GM12878 (cell line): Measurements from ENCODE around the gene ME1. TPM values are rescaled to one million over a fixed set of nuclear protein-coding genes. Genes with fewer than 3 reads are reported as not detected.
"Not testable (repeated sequence)": the region's sequence is repeated elsewhere in the genome, so short reads cannot be mapped to it uniquely, and the experiment has no call there.

Source experiments
- ATAC-seq: fragments of 200-7000 bp; cut with Tn5 transposase; 3 replicates; pipeline ENCODE4 v1.9.1; 2020; ENCODE audit warnings: mild to moderate bottlenecking, moderate library complexity
- BruUV-seq: library from RNA; stranded (reverse); fragments of 400-500 nt; replicated peaks from 2 replicates; lab custom pipeline; 2021; lab: Mats Ljungman, UMichigan
- CTCF ChIA-PET: fragments of 300-600 bp; sonication (Branson Sonifier 250); formaldehyde crosslinking; extraction: SDS; loops from one replicate; lab custom pipeline; 2021; ENCODE audit warnings: inconsistent platforms; lab: Yijun Ruan, JAX
- POLR2A ChIA-PET: fragments of 350-600 bp; formaldehyde crosslinking; extraction: SDS; loops from one replicate; lab custom pipeline; 2021; ENCODE audit warnings: inconsistent platforms; lab: Charles Lee
- RAD21 ChIA-PET: fragments of 300-600 bp; sonication (Branson Sonifier 250); formaldehyde crosslinking; loops from one replicate; lab custom pipeline; 2023; ENCODE audit warnings: antibody characterized with exemption; ENCODE audit not compliant: unreplicated experiment; lab: Charles Lee
- SMC1A ChIA-PET: fragments of 300-600 bp; sonication (Branson Sonifier 250); formaldehyde crosslinking; loops from one replicate; lab custom pipeline; 2023; ENCODE audit not compliant: unreplicated experiment, uncharacterized antibody; lab: Charles Lee
- DNase-seq: peaks from one replicate; pipeline ENCODE4 v3.0.0-alpha.2; 2011; ENCODE audit warnings: low read depth, low spot score
- FAIRE-seq: peaks from 3 replicates; lab custom pipeline; 2011; peaks lifted over from hg19 to GRCh38; lab: Jason Lieb, UNC
- H2AFZ ChIP-seq: 2 replicates; pipeline ENCODE4 v1.6.0; 2011; ENCODE audit warnings: low read depth, low read length, control low read depth; ENCODE audit not compliant: control insufficient read depth
- H3K27ac ChIP-seq: 2 replicates; pipeline ENCODE4 v1.5.1; 2011; ENCODE audit warnings: control low read depth; ENCODE audit not compliant: control insufficient read depth, insufficient read depth
- H3K27me3 ChIP-seq, 2 experiments: replicated peaks in 1 of 2; 2 replicates each; pipeline versions ENCODE4 v1.6.0 to v1.6.1; 2011; ENCODE audit warnings: low read length in 1 of 2; ENCODE audit not compliant: control insufficient read depth in 2 of 2, insufficient read depth in 2 of 2
- H3K36me3 ChIP-seq, 2 experiments: 2 replicates each; pipeline ENCODE4 v1.5.1; 2011; ENCODE audit warnings: low read length in 1 of 2; ENCODE audit not compliant: control insufficient read depth in 2 of 2, insufficient read depth in 2 of 2
- H3K4me1 ChIP-seq: 2 replicates; pipeline ENCODE4 v1.6.1; 2011; ENCODE audit warnings: mild to moderate bottlenecking, low read length, moderate library complexity, mixed read lengths; ENCODE audit not compliant: control insufficient read depth, insufficient read depth
- H3K4me2 ChIP-seq: 2 replicates; pipeline ENCODE4 v1.6.0; 2011; ENCODE audit warnings: control low read depth; ENCODE audit not compliant: control insufficient read depth, insufficient read depth
- H3K4me3 ChIP-seq: fragments of 200-600 bp; sonication (generic); 2 replicates; pipeline ENCODE4 v1.5.1; 2016
- H3K79me2 ChIP-seq: 2 replicates; pipeline ENCODE4 v1.6.0; 2011; ENCODE audit warnings: low read length; ENCODE audit not compliant: control insufficient read depth, insufficient read depth
- H3K9ac ChIP-seq: 2 replicates; pipeline ENCODE4 v1.8.0; 2011; ENCODE audit warnings: low read length, control low read depth, mixed read lengths; ENCODE audit not compliant: control insufficient read depth, insufficient read depth
- H3K9me3 ChIP-seq: replicated peaks from 3 replicates; pipeline ENCODE4 v1.5.1; 2011; ENCODE audit warnings: mild to moderate bottlenecking, low read length; ENCODE audit not compliant: control insufficient read depth, insufficient read depth
- H4K20me1 ChIP-seq: 2 replicates; pipeline ENCODE4 v1.6.0; 2011; ENCODE audit not compliant: control insufficient read depth, insufficient read depth
- EED ChIP-seq: sonication (generic); IDR thresholded peaks from 2 replicates; pipeline ENCODE4 v1.6.1; 2016; ENCODE audit warnings: antibody characterized with exemption, low read depth
- HDAC2 ChIP-seq: fragments of 200-600 bp; sonication (generic); IDR thresholded peaks from 2 replicates; pipeline ENCODE4 v1.6.1; 2017
- HDGF ChIP-seq: fragments of 450-650 bp; IDR thresholded peaks from 2 replicates; pipeline ENCODE4 v1.6.1; 2016; ENCODE audit warnings: antibody characterized with exemption
- HSF1 ChIP-seq: fragments of 150-350 bp; IDR thresholded peaks from 2 replicates; pipeline ENCODE4 v1.6.1; 2014; ENCODE audit warnings: mild to moderate bottlenecking, low read depth, low read length
- KLF5 ChIP-seq: fragments of 450-650 bp; IDR thresholded peaks from 2 replicates; pipeline ENCODE4 v1.6.1; 2014; ENCODE audit warnings: mild to moderate bottlenecking; ENCODE audit not compliant: partially characterized antibody
- NFXL1 ChIP-seq: fragments of 450-650 bp; IDR thresholded peaks from 2 replicates; pipeline ENCODE4 v1.6.1; 2017; ENCODE audit warnings: antibody characterized with exemption, mild to moderate bottlenecking, borderline replicate concordance
- SMARCA5 ChIP-seq: fragments of 450-650 bp; IDR thresholded peaks from 2 replicates; pipeline ENCODE4 v1.6.1; 2017; ENCODE audit warnings: mild to moderate bottlenecking
- SP1 ChIP-seq: IDR thresholded peaks from one replicate; pipeline ENCODE4 v1.6.1; 2011; ENCODE audit warnings: low read depth, low read length
- STAT1 ChIP-seq: fragments of 450-650 bp; conservative IDR thresholded peaks from 2 replicates; pipeline ENCODE4 v1.6.1; 2014; ENCODE audit warnings: antibody characterized with exemption, mild to moderate bottlenecking
- TBL1XR1 ChIP-seq: IDR thresholded peaks from 2 replicates; pipeline ENCODE4 v1.6.1; 2012; ENCODE audit warnings: low read depth, low read length, improper control_type of control experiment
- YBX1 ChIP-seq: fragments of 450-650 bp; IDR thresholded peaks from 2 replicates; pipeline ENCODE4 v1.6.1; 2016; ENCODE audit warnings: antibody characterized with exemption
- ZNF24 ChIP-seq: fragments of 450-650 bp; IDR thresholded peaks from 2 replicates; pipeline ENCODE4 v1.6.1; 2017; ENCODE audit warnings: antibody characterized with exemption, mild to moderate bottlenecking
- ZNF384 ChIP-seq: IDR thresholded peaks from 2 replicates; pipeline ENCODE4 v1.6.1; 2012; ENCODE audit warnings: low read depth, mild to moderate bottlenecking, low read length, improper control_type of control experiment, borderline replicate concordance
- WGBS: methylation state at CpG from one replicate; pipeline ENCODE4 v1.1.6; 2016; ENCODE audit warnings: low lambda C conversion rate; ENCODE audit not compliant: insufficient replicate concordance, insufficient coverage; ENCODE audit errors: missing lambda C conversion rate; 5-methylcytosine and 5-hydroxymethylcytosine counted together
- in situ Hi-C: fragments of 300-500 bp; cut with MboI; formaldehyde crosslinking; loops from 9 replicates; pipeline ENCODE4 v1.14.3; 2018; ENCODE audit warnings: mixed read lengths
- intact Hi-C: fragments of 100-400 bp; cut with micrococcal nuclease; formaldehyde crosslinking; loops from one replicate; pipeline ENCODE4 v1.14.2; 2022; ENCODE audit not compliant: unreplicated experiment
- polyA plus RNA-seq, 11 experiments: library from polyadenylated mRNA; depleted of rRNA in 4 of 11; unstranded in 6 of 11; stranded (reverse) in 5 of 11; fragments of >200 nt; fragmentation: Nextera tagmentation in 4 of 11; fragmentation: Illumina TruSeq in 1 of 11; extraction: Ambion mirVana in 4 of 11; extraction: Trizol in 1 of 11; gene quantifications; 1 replicate in 1 of 11; 2 replicates in 10 of 11; pipeline versions ENCODE4 v1.2.1 to v1.2.3, GENCODE V29; 2011 to 2016; ENCODE audit warnings: inconsistent platforms in 2 of 11, missing spikeins in 2 of 11, low read depth in 1 of 11
- total RNA-seq, 4 experiments: library from RNA; depleted of rRNA in 3 of 4; stranded (reverse); fragments of >200 nt in 3 of 4; fragmentation: Illumina TruSeq in 1 of 4; extraction: Trizol in 1 of 4; gene quantifications; 2 replicates each; pipeline versions ENCODE4 v1.2.1 to v1.2.3, GENCODE V29; 2013 to 2021

Gene ME1
- total and polyA plus RNA-seq, 10 of the 15 experiments (the other 5 are each of a cell fraction or from before 2014, with no cell fraction given) = 3.6 to 11.8 (median 8.4) TPM

- Histone ChIP-seq H4K20me1 (no peaks in the 10 kb centered on the region), H3K27ac (no peak overlapping the region), H2AFZ (no peak overlapping the region), H3K4me1 (no peaks in the 10 kb centered on the region), H3K36me3 (no peaks in the 10 kb centered on the region), H3K4me3 (no peak overlapping the region), H3K9ac (no peak overlapping the region), H3K79me2 (no peaks in the 10 kb centered on the region), H3K27me3 (no peaks in the 10 kb centered on the region), H3K9me3 (no peaks in the 10 kb centered on the region), H3K4me2 (no peak overlapping the region)
- intact Hi-C loops (no loop called here), in situ Hi-C loops (no loop called here)
- ChIA-PET CTCF (interaction anchor here (1.5 to 2.4 kb wide), 4 partner anchors 54 to 237 kb away, joined by 3 to 6 read pairs (median 6); no protein-coding TSS in a partner anchor), SMC1A (interaction anchor here (1.2 to 1.5 kb wide), 2 partner anchors 13 to 20 kb away, joined by 4 to 5 read pairs; no protein-coding TSS in a partner anchor), POLR2A (no interaction called here), RAD21 (no interaction called here)
- no TSS peak for BruUV-seq
- FAIRE-seq (no peak), DNase-seq (no peak), ATAC-seq (no peak)
- TF ChIP-seq HDGF (no peak), HDAC2 (no peak), STAT1 (no peak), TBL1XR1 (no peak), SP1 (no peak), ZNF24 (no peak), ZNF384 (no peak), HSF1 (no peak), SMARCA5 (no peak), EED (no peak), KLF5 (no peak), NFXL1 (no peak), YBX1 (no peak)
These were observed 28.8 kb upstream of the ME1 start for GRCh38 chr6:83459663-83460062.

GRCh38 chr6:83450015-83450414 is 19.2 kb upstream of the ME1 start:
- ATAC-seq, H4K20me1 ChIP-seq, POLR2A ChIA-PET, H3K27me3 ChIP-seq, H3K9ac ChIP-seq, H3K27ac ChIP-seq, H3K4me2 ChIP-seq, FAIRE-seq, H3K79me2 ChIP-seq, H3K36me3 ChIP-seq, H2AFZ ChIP-seq, DNase-seq, RAD21 ChIA-PET, H3K4me1 ChIP-seq, CTCF ChIA-PET, H3K9me3 ChIP-seq, BruUV-seq, intact Hi-C loops, in situ Hi-C loops, H3K4me3 ChIP-seq: not testable (repeated sequence)
- SMC1A ChIA-PET = interaction anchor here (1.1 kb wide), 1 partner anchor 63 kb away, joined by 4 read pairs; no protein-coding TSS in a partner anchor
- WGBS = 84% methylated on average over 6 of the region's 6 CpGs
